GM21786 (cell line): ENCODE measurements around the gene UNC119.
"Not testable (repeated sequence)": the region's sequence is repeated elsewhere in the genome, so short reads cannot be mapped to it uniquely, and the experiment has no call there.

ENCODE experiments used
- ATAC-seq: cut with Tn5 transposase; IDR thresholded peaks from one replicate; pipeline ENCODE4 v1.9.1; 2021; ENCODE audit not compliant: unreplicated experiment

UNC119 gene

DNA sequence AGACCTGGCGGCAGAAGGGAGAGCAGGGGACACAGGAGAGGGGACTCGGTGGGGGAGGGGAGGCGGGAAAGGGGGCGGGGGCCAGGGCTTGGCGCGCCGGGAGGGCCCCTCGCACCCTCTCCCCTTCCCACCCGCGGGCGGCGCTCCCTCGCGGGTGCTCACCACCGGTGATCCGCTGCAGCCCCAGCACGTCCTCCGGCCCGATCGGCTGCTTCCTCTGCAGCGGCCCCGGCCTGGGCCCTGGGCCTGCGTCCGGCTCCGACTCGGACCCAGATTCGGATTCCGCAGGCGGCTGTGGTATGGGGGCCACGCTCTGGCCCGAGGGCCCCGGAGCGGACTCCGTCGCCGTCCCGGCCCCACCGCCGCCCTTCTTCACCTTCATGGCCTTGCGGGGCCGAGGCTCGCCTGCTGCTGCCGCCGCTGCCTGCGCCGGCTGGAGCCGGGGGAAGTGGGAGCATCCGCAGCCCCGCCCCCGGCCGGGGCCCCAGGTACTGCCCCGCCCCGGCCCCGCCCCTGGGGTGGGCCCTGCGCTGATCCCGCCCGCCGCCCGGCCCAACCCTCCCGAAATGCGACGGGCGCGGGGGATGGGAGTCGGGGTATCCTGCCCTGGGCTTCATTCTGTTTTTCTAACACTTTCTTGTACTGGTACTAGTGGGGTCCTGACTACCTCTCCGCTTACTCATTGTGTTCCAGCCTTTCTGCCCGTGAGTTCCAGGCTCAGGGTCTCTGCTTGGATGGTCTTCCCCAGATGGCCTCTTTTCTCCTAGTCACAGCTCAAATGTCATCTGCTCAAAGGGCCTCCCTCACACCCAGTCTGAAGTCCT, at the start of gene UNC119:
TSS of gene UNC119 (minus strand) at position 449 of the 824 bp plus-strand sequence. CDS start at position 382, 67 bp downstream.
- ATAC-seq = no peak

GRCh38 chr17:28599311-28600184, 47.1 kb upstream of the UNC119 start:
- peak; percentile 40 for ATAC-seq

GRCh38 chr17:28598799-28599310, 46.4 kb upstream of the UNC119 start, which contains the start of gene SPAG5:
TSS of gene SPAG5 (minus strand) at chr17:28599025. CDS start at chr17:28598946, 79 bp downstream.
- peak; percentile 81 for ATAC-seq

GRCh38 chr17:28598389-28598788, 46.0 kb upstream of the UNC119 start:
- ATAC-seq = no peak

GRCh38 chr17:28597606-28598383, 45.4 kb upstream of the UNC119 start:
- ATAC-seq = no peak

- ATAC-seq = no peak
These were observed 39.8 kb upstream of the UNC119 start for GRCh38 chr17:28592260-28592659.

DNA sequence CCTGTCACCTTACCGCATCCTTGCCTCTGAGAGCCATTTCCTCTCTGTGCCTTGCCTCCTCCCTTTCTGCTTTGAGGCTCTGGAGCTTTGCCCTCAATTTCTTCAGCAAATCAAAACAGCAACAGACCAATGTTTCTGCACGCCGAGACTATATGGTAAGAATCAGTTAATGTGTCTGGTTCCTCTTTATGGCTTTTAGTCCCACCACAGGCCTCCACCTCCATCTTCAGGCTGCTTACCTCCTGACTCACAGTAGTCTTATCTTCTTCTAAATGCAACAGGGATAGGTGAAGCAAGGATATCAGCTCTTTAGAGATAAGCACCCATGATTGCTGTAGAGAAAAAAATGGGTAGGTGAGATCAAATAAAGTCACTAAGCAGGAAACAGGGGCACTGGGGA, 33.4 kb upstream of the UNC119 start:
- no peak for ATAC-seq

DNA sequence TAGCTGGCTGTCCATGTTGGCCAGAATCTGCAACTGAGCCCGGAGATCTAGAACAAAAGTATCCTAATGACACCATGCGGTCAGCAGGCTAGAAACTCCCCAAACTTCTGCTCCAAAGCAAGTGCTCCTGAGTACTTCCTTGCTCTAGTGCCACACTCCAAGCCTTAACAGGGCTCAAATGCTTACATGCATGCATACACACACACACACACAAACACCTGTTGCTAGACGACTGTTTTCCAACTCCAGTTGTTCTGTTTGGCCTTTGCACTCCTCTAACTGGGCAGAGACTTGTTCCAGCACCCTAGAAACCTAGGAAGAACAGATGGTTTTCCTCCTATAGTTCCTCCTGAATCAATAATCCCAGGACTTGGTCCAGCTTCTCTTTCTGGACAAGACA, 32.0 kb upstream of the UNC119 start:
- ATAC-seq = no peak

- ATAC-seq = no peak
These were observed 30.1 kb upstream of the UNC119 start for GRCh38 chr17:28582513-28582912.

DNA sequence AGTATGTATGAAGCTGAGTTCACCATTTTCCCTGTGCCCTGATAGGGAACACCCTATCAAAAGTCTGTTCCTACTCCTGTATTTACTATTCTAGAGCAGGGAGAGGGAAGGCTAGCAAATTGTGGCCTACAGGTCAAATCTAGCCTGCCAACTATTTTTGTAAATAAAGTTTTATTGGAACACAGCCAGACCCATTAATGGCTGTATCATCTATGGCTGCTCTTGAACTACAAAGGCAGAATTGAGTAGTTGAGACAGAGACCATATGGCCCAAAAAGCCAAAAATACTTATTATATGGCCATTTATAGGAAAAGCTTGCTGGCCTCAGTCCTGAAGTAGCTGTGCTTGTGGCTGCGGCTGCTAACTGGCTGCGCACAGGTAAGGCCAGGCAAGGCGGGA, 28.5 kb upstream of the UNC119 start:
- no peak for ATAC-seq

DNA sequence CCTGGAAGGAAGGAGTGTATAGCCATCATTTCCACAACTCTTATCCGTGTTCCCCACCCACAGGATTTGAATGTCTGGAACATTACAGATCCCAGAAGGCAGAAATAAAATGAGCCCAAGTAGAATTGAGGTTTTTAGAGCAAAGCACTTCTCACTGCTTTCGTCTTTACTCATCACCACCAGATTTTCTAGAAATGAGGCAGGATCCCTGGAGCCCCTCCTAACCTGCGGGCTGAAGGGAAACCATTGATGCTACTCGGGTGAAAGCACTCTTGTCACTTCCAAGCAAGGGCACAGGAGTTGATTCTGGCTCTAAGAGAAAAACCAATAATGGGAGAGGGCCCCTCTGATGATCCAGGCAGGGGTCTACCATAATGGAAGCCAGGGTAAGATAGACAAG, 27.1 kb upstream of the UNC119 start:
- ATAC-seq = no peak

DNA sequence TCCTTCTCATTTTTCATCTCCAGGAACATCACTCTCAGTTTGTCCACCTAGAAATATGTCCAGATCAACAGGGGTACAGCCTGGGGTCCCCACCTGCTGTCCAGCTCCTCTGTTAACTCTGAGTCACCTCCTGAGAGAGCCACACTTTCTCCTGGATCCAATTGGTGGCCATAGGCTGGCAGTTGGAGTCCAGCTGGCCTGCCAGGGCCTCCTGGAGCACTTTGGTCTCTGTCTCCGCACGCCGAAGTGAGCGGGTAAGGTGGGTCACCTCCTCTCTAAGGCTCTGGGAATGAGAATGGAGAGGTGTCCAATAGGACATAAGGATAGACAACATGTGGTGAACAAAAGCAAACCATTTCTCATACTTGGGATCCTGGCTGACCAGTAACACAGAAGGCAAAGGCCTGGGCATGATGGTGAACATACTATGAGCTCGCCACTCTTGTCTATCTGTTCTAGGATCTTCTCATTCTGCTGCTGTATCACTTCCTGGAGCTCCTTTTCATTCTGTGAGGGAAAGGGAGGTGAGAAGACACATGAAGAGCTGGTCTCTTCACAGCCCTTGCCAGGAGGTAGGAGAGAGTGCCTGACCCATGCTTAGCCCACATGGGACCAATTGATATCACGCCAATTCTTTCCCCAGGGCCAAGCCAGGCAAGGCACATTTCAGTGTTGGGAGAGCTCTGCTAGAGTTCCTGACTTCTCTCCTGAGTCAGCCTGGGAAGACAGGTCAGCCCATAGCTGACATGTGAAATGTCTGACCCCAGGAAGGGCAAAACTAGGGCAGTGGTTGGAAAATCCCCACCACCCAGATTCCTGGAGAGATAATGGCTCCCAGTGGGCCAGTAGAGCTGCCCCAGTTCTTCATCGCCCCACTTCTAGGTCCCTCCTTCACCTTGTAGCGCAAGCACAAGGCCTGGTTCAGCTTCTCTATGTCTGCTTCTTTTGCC, 26.1 kb upstream of the UNC119 start:
- ATAC-seq = no peak

- no peak for ATAC-seq
These were observed 25.0 kb upstream of the UNC119 start for GRCh38 chr17:28577466-28577824.

DNA sequence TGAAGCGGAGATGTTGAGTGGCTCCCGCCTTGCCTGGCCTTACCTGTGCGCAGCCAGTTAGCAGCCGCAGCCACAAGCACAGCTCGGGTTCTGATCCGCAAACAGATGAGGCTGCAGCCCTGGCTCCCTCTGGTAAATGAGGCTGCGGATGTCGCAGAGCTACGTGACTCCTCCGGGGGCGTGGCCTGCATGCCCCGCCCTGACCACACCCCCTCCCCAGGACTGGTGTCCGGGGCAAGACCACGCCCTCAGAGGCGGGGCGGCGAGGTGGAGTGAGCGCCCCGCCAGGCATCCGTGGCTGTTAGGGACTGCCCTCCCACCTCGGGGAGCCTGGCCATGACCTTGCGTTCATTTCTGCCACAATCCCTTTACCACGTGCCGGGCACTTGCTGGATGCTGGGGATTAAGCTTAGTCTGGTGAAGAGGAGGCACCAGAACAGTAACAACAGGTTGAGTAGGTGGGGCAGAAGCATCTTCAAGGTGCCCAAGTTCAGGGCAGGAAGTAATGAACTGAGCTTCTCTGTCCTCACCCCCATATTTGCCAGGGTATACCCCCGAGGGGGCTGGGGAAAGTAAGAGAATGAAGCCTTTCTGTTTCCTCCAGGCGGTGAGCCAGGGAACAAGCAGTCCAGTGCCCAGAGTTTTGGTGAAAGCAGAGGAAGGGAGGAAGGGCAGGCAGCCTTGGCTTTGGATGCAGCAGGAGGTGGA, 24.5 kb upstream of the UNC119 start, which contains the start of gene ALDOC:
TSS of gene ALDOC (minus strand) at position 138 of the 708 bp plus-strand sequence. CDS start 1,363 bp downstream, outside the sequence.
- peak; percentile 85 for ATAC-seq

GRCh38 chr17:28576016-28576415, 23.6 kb upstream of the UNC119 start:
- not testable (repeated sequence) for ATAC-seq

DNA sequence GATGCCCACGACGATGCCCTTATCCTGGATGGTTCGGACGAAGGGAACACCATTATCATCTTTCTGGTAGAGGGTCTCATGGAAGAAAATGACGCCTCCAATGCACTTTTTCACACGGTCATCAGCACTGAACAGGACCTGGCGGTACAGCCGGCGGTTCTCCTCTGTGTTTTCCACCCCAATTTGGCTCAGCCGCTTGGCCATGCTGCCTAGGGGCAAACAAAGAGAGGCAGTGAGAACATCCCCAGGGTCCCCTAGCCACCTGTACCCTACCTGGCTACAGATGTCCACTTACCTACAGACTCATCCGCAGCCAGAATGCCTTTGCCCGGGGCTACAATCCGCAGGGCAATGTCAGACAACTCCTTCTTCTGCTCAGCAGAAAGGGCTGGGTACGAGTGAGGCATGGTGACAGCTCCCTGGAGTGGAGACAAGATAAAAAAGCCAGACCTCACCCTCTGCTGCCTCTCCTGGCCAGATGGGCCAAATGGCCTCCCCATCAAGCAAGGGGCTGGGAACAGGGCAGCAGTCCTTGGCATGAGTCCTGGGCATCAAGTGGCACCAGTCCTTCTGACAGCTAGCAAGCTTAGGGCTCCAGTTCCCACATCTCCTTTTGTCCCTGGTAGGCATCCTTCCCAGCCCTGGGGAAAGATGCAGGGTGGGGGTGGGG, 22.8 kb upstream of the UNC119 start:
- ATAC-seq = no peak

GRCh38 chr17:28574526-28574925, 22.1 kb upstream of the UNC119 start:
- no peak for ATAC-seq

- ATAC-seq = no peak
These were observed 21.6 kb upstream of the UNC119 start for GRCh38 chr17:28573966-28574480.
